ENCODE results near the gene SLC9A3.

Gene SLC9A3

GRCh38 chr5:448061-448765, 76.0 kb downstream of the SLC9A3 start:
- DNase-seq: no peak
- H3K27ac Mint-ChIP-seq: peak overlapping the region; percentile 34
- H3K4me3 Mint-ChIP-seq: no peak overlapping the region
- peaks cover 17% of the 10 kb centered on the region for H3K4me1 Mint-ChIP-seq
- H3K27me3 Mint-ChIP-seq (ENCODE audit: low read depth, poor library complexity): no peaks in the 10 kb centered on the region
- TF ChIP-seq, protein P1, sequence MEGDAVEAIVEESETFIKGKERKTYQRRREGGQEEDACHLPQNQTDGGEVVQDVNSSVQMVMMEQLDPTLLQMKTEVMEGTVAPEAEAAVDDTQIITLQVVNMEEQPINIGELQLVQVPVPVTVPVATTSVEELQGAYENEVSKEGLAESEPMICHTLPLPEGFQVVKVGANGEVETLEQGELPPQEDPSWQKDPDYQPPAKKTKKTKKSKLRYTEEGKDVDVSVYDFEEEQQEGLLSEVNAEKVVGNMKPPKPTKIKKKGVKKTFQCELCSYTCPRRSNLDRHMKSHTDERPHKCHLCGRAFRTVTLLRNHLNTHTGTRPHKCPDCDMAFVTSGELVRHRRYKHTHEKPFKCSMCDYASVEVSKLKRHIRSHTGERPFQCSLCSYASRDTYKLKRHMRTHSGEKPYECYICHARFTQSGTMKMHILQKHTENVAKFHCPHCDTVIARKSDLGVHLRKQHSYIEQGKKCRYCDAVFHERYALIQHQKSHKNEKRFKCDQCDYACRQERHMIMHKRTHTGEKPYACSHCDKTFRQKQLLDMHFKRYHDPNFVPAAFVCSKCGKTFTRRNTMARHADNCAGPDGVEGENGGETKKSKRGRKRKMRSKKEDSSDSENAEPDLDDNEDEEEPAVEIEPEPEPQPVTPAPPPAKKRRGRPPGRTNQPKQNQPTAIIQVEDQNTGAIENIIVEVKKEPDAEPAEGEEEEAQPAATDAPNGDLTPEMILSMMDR (IDR thresholded peaks at IDR 0.05): no peak
- peaks cover 68% of the 10 kb centered on the region for H3K36me3 Mint-ChIP-seq (ENCODE audit: low read depth)
- H3K9me3 Mint-ChIP-seq: peaks cover 30% of the 10 kb centered on the region

DNA sequence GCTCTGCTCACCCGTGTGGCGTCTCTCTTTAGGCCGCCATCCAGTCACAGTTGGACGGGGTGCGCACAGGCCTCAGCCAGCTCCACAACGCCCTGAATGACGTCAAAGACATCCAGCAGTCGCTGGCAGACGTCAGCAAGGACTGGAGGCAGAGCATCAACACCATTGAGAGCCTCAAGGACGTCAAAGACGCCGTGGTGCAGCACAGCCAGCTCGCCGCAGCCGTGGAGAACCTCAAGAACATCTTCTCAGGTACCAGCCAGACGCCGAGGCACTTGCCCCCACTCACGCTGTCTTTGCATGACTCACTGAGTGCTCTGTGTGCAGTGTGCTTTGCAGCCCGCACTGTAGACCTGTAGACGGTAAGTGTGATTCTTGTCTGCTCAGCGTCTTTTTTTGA, 76.7 kb downstream of the SLC9A3 start:
- H3K4me1 Mint-ChIP-seq: peaks cover 20% of the 10 kb centered on the region
- H3K9me3 Mint-ChIP-seq: peaks cover 25% of the 10 kb centered on the region
- no peaks in the 10 kb centered on the region for H3K27me3 Mint-ChIP-seq (ENCODE audit: low read depth, poor library complexity)
- no peak overlapping the region for H3K27ac Mint-ChIP-seq
- no peak overlapping the region for H3K4me3 Mint-ChIP-seq
- DNase-seq: no peak
- TF ChIP-seq, protein P1 (IDR thresholded peaks at IDR 0.05): no peak
- H3K36me3 Mint-ChIP-seq (ENCODE audit: low read depth): peaks cover 61% of the 10 kb centered on the region

- Mint-ChIP-seq H3K27me3 (ENCODE audit: low read depth, poor library complexity) (no peaks in the 10 kb centered on the region), H3K4me3 (no peak overlapping the region), H3K27ac (no peak overlapping the region), H3K36me3 (ENCODE audit: low read depth) (peaks cover 55% of the 10 kb centered on the region), H3K9me3 (peaks cover 19% of the 10 kb centered on the region), H3K4me1 (peaks cover 26% of the 10 kb centered on the region)
- TF ChIP-seq, protein P1 (IDR thresholded peaks at IDR 0.05): peak; percentile 61
- DNase-seq: no peak
These were observed 77.4 kb downstream of the SLC9A3 start for GRCh38 chr5:446883-447263.

- Mint-ChIP-seq H3K36me3 (ENCODE audit: low read depth) (peaks cover 49% of the 10 kb centered on the region), H3K9me3 (peaks cover 13% of the 10 kb centered on the region), H3K4me3 (peak overlapping the region; percentile 6), H3K27me3 (ENCODE audit: low read depth, poor library complexity) (no peaks in the 10 kb centered on the region), H3K27ac (no peak overlapping the region), H3K4me1 (peaks cover 30% of the 10 kb centered on the region)
- no peak for DNase-seq
- TF ChIP-seq, protein P1 (IDR thresholded peaks at IDR 0.05): no peak
These were observed 78.0 kb downstream of the SLC9A3 start for GRCh38 chr5:446066-446882.

GRCh38 chr5:445591-445990, 78.7 kb downstream of the SLC9A3 start:
- no peak overlapping the region for H3K27ac Mint-ChIP-seq
- H3K4me3 Mint-ChIP-seq: peak overlapping the region; percentile 6
- peaks cover 6% of the 10 kb centered on the region for H3K9me3 Mint-ChIP-seq
- peaks cover 36% of the 10 kb centered on the region for H3K4me1 Mint-ChIP-seq
- TF ChIP-seq, protein P1 (IDR thresholded peaks at IDR 0.05): no peak
- peaks cover 42% of the 10 kb centered on the region for H3K36me3 Mint-ChIP-seq (ENCODE audit: low read depth)
- DNase-seq: no peak
- no peaks in the 10 kb centered on the region for H3K27me3 Mint-ChIP-seq (ENCODE audit: low read depth, poor library complexity)

Measured in nephron progenitor cell (in vitro differentiated cells).